GM18502 (cell line): ENCODE measurements around the gene YES1.
A peak's percentile ranks its signal among the peaks of the same experiment; 100 is the strongest.
"Not testable (repeated sequence)": the region's sequence is repeated elsewhere in the genome, so short reads cannot be mapped to it uniquely, and the experiment has no call there.

Experiments used
- ATAC-seq: cut with Tn5 transposase; IDR thresholded peaks from one replicate; pipeline ENCODE4 v1.9.1; 2021; ENCODE audit warnings: mild to moderate bottlenecking; ENCODE audit not compliant: unreplicated experiment, poor library complexity

Gene YES1

GRCh38 chr18:741931-742512 lies 70.0 kb downstream of the YES1 start:
- ATAC-seq = peak; percentile 89

DNA sequence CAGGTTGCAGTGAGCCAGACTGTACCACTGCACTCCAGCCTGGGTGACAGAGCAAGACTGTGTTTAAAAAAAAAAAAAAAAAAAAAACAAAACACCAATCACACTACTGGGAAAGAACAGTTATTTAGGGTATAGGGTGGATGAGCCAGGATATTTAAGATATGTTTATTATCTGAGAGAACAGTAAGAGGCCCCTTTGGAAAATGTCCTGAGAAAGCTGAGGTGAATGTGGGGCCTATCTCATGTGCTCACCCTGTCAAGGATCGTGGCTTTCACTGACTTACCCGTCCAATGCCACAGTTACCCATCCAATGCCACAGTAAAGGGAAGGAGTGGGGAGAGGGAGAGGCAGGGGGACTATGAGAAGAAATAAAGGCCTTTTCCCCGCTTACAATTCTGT lies 79.7 kb downstream of the YES1 start:
- no peak for ATAC-seq

DNA sequence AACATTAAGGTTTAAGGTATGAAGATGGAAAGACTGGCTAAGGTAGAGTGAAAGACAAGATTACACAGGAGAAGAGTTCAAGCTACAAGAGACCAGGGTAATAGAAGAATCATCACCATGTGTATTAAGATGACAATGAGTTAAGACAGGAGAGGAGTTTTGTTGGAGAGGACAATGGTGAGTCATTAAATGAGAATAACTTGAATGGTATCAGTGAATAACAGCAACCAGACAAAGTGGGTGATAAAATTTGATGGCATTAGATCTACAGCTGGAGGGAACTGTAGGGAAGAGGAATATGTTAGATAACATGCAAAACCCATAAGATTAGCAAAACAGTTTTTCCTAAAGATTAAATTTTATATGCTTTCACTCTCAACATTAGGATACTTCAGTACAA lies 80.9 kb downstream of the YES1 start:
- ATAC-seq = no peak

DNA sequence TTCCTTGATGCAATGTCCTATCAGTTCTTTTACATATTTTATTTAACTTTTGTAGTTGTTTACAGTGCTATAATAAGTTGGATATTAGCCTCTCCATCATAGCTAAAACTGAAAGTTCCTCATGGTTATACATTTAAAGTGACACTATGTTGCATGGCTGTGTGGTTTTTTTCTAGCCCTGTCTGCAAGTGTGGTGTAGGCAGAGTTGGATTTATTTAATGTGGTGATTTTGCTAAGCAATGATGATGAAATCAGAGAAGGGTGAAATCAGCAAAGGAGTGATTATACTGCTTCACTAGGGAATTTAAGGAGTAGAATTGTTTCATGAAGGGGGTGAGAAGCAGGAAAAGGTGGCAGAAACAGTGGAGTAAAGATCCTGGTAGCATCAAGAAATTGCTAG lies 81.3 kb downstream of the YES1 start:
- no peak for ATAC-seq

GRCh38 chr18:730120-730519 lies 81.9 kb downstream of the YES1 start:
- not testable (repeated sequence) for ATAC-seq

- no peak for ATAC-seq
These were observed 86.4 kb downstream of the YES1 start for GRCh38 chr18:725646-726045.

GRCh38 chr18:723541-724080 lies 88.4 kb downstream of the YES1 start:
- ATAC-seq = no peak

DNA sequence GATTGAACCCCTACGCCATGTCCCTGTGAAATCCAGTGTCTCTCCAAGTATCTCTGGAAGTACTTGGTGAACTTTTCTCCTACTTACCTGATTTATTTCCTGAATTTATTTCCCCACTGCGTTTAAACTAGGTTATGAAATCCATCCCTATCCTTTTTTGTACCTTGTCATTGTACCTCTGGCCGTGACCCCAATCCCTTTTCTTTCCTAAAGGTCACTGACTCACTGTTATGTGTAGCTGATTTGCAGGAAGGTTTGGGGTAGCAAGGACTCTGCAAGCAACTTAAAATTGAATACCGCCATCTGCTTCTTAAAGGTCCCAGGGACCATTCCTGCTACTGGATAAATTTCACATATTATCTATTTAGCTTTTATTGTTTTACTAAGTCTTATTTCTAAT lies 95.0 kb downstream of the YES1 start:
- no peak for ATAC-seq

GRCh38 chr18:715626-716025 lies 96.4 kb downstream of the YES1 start:
- ATAC-seq = no peak

- no peak for ATAC-seq
These were observed 98.9 kb downstream of the YES1 start for GRCh38 chr18:713135-713490.

DNA sequence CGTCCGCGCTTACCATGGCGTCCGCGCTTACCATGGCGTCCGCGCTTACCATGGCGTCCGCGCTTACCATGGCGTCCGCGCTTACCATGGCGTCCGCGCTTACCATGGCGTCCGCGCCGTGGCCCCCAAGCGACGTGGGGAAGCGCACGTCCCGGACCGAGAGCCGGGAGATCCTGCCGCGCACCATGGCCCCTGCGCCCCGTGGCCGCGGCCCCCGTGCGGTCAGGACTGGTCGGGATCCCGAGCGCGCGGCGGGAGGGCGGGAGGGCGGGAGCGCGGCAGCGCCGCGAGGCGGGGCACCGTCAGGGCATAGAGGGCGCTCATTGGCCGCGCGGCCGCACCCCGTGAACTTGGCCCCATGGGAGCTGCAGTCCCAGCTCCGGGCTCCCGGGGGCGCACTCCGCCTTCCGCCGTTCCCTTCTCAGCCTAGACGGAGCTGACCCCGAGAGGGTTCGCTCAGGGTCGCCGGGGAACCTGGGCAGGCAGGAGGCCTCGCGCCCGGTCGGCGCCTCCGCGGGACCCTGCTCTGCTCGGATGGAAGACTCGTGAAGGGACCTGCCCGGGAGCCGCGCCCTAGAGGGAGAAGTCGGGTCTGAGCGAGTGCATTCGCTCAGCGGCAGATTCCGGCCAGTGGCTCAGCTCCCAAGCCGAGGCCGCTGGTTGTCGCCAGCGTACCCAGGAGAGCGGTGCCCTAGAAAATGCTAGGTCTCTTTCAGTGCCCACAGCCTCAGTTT lies 99.5 kb downstream of the YES1 start, which contains the start of gene ENOSF1:
Gene ENOSF1, minus strand, starts transcription at position 230 of the 734 bp plus-strand sequence. Its CDS starts 43 bp downstream, at position 187.
- ATAC-seq = peak; percentile 88

GRCh38 chr18:711657-712400 lies 100.2 kb downstream of the YES1 start:
- peak; percentile 72 for ATAC-seq

DNA sequence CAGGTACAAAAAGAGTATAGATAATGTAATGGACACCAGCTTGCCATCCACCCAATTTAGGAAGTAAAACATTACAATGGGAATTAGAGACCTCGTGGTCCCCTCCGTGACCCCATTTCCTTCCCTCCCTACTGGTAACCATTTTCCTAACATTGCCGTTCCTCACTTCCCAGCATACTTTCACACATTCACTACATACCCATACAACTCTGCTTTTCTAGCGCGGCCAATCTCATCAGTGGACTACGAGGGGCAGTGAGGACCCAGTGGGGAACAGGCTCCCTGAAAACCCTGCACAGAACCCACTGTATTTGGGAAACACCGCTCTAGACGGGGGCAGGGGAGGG lies 100.8 kb downstream of the YES1 start:
- ATAC-seq = peak; percentile 21

DNA sequence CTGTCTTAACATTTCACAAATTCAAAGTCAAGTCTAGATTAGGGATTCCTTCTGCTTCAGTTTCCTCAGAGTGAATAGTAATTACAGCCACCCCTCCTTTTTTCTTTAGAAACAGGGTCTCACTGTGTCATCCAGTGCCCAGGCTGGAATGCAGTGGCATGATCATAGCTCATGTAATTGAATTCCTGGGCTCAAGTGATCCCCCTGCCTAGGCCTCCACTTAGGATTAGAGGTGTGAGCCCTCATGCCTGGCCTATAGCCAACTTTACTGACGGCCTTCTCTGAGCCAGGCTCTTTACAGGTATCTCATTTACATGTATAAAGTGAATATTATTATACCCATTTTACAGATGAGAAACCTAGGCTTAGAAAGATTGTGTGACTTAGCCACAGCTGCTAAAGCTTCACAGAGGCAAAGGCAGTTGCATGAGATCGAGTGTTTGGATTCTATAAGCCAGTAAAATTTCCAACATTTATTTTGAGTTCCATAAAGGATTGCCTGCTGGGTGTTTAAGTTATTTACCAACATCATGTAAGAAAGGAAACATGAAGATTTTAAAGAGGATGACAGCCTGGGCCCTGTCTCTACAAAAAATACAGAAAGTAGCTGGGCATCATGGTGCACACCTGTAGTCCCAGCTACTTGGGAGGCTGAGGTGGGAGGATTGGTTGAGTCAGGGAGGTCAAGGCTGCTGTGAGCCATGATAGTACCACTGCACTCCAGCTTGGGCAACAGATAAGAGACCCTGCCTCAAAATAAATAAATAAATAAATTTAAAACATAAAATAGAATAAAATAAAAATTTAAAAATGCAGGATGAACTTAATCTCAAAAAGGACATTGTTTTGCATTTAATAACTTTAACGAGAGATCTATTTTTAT lies 101.4 kb downstream of the YES1 start:
- ATAC-seq = no peak

DNA sequence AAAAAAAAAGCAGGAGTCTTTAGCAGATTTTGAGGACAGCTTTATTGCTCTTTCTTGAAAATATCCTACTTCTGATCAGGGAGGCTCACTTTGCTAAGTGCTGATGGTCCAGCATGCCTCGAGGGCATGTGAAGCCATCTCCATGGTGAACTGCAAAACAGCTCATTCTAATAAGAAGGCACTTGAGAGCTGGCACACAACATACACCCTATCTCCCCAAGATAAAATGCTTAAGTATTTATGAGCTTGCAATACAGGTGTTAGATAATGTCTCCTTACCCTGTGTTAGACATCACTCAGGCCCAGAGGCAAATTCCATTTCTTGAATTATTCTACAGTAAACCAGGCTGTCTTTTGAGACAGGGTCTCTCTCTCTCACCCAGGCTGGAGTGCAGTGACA lies 102.3 kb downstream of the YES1 start:
- no peak for ATAC-seq

DNA sequence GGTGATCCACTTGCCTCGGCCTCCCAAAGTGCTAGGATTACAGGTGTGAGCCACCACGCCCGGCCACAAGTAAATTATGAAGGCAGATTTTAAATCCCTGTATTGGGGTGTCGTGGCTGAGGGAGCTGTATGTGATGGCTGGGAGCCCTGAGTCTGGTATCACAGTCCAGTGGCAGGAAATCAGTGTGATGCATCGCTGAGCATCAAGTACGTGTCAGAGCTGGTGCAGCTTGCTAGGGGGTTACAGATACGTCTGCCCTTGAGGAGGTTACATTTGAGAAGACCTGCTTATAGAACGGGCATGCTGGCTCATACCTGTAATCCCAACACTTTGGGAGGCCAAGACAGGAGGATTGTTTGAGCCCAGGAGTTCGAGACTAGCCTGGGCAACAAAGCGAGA lies 103.9 kb downstream of the YES1 start:
- no peak for ATAC-seq

DNA sequence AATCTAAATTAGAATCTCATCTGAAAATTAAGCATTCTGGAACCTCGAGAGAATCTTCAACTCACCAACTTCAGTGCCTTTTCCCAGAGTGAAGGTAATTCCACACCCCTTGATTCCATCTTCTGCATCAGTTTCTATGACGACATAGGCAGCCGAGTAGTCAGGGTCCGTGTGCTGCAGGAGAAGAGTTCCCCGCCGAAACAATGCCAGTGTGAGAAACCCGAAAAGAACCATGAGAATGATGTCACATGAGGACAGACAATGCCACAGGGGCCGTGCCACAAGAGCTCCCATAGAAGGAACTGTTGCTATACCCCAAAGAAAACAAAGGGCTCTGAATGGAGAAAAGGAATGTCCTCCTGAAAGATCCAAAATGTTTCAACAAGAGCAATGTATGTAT lies 105.6 kb downstream of the YES1 start:
- ATAC-seq = no peak

DNA sequence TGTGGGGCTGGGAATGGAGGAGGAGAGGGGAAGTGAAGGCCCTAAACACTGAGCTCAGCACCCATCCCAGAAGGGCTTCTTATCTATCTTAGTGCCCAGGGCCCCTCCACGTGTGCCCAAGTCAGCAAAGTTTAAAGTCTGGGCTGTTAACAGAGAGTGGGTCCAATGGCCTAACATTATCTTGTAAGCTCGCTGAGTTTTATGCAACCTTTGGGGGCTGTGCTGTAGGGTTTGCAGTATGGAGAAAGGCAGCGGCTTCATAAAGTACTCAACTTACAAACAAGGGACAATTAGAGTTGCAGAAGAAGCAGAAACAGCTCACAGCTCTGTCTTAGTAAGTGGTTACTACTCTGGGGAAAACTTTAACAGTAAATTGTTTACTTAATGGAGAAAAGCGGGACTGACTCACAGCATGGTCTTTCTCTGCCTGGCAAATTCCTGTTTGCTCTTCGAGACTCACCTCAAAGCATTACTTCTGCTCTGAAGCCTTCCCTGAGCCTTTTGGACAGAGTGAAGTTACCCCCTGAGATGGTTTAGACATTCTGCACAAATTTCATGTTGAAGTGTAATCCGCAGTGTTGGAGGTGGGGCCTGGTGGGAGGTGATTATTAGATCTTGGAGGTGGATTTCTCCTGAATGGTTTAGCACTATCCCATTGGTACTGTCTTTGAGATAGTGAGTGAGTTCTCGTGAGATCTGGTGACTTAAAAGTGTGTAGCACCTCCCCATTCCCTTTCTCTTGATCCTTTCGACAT lies 108.7 kb downstream of the YES1 start:
- no peak for ATAC-seq

GRCh38 chr18:697800-698199 lies 114.2 kb downstream of the YES1 start:
- no peak for ATAC-seq

- no peak for ATAC-seq
These were observed 115.0 kb downstream of the YES1 start for GRCh38 chr18:697012-697411.
